ENCODE data around the gene DGKH.

GRCh38 chr13:42272804-42273175 lies 224.3 kb downstream of the DGKH start:
- TF ChIP-seq CTCF (IDR thresholded peaks at IDR 0.05; ENCODE audit: poor library complexity, severe bottlenecking), result no peak
- TF ChIP-seq EP300 (conservative IDR thresholded peaks at IDR 0.05; ENCODE audit: poor library complexity, severe bottlenecking), result no peak
- TF ChIP-seq REST (IDR thresholded peaks at IDR 0.05; ENCODE audit: borderline replicate concordance), result no peak
- no peak for TF ChIP-seq SMC3 (conservative IDR thresholded peaks at IDR 0.05; ENCODE audit: poor library complexity)
- no peak for TF ChIP-seq TAF1 (IDR thresholded peaks at IDR 0.05; ENCODE audit: low read depth)
- no peak for TF ChIP-seq EZH2 (IDR thresholded peaks at IDR 0.05; ENCODE audit: borderline replicate concordance, insufficient read depth, low read length, poor library complexity, severe bottlenecking)
- TF ChIP-seq POLR2AphosphoS5 (IDR thresholded peaks at IDR 0.05), result no peak

Data from neural cell (in vitro differentiated cells).